Pons (tissue), 1 donor: Measurements from ENCODE around the gene LRIG3.

Experiments used
- DNase-seq: peaks from one replicate; pipeline ENCODE4 v3.0.0-alpha.2; 2016; ENCODE audit warnings: low spot score

LRIG3 gene

DNA sequence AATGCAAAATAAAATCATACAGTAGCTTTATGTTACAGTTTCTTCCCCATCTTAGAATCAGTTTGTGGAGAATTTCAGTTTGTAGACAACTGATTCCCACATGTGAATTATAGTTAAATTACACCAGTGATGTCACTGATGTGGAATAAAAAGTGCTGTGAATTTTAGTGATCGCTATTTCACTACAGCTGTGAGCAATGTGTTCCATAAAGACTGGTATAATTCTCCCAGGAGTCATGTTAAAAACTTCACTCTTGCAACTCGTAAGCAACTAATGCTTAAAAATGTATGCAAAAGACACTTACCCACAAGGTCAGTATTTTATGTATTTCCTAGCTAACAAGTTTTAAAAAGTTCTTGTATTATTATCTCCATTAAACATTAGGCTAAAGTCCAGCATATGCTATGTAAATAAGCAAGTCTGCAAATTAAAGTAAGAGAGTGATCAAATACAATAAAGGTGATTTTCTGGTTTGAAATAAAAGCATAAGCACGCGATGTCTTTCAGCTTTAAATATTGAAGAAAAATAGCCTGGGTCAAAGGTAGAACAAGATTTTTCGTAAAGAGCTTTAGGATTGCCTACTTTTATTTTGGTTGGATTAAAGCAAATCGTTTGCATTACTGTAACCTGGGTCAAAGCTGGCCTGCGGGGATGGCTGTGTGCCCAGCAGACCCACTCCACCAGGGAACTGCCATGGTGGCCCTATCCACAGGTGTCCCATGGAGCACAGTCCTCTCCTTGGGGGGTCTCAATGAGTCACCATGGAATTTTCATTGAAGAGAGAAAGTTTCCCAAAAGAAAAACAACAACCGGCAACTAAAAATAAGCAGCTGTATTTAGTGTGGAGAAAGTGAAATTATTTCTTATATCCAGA is 12.7 kb upstream of the LRIG3 start:
- DNase-seq = no peak

DNA sequence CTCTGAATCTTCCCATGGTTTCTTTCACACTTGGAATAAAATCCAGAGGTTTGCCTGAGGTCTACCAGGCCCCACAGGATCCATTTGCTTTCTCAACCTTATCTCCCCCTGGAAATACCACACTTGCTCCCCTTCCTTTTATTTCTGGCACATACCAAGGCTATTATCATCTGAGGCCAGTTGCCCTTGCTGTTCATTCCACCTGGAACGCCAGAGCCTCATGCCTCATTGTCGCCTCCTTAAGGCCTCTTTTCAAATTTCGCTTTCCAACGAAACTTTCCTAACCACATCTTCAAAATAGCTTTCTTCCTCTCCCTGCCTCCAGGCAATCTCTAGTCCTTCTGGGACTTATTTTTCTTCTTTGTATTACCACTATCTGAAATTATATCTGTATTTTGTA is 11.2 kb upstream of the LRIG3 start:
- DNase-seq = no peak

DNA sequence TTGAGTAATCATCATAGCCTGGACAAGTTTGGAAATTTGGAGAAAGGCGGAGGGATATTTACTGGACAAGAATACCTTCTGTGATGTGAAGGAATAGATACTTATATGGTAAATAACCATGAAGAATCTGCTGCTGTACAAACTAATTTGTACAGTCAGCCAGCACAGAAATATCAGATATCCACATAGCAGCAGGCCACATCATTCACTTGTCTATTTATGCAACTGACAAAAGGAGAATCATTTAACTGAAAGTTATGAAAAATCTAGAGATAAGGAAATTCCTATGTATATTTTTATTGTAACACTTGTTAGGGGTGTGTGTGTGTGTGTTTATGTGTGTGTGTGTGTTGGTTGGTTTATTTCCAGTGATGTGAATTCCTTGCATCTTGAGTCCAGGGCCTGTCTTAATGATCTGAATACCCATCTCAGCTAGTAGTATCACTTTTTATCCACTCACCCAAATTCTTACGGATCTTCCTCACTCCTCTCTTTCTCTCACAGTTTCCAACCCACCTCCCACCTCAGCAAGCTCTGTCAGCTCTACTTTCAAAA is 10.5 kb upstream of the LRIG3 start:
- DNase-seq = no peak

DNA sequence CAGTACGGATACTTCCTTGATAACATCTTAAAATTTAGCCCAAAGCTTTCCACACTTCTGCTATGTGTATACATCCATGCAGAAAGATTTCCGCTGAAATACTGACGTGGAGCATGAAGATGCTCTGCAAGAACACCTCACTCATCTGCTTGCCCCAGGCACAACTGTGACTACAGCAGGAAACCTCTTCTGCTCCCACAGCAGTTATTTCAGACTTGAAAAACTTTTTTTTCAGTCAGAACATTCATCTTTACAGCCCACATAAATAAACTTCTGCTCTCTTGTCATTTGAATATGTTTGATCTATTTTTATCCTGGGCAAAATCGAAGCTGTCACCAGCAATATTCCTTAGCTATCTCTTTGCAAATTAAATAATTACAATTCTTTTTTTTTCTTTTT is 6.8 kb upstream of the LRIG3 start:
- no peak for DNase-seq

DNA sequence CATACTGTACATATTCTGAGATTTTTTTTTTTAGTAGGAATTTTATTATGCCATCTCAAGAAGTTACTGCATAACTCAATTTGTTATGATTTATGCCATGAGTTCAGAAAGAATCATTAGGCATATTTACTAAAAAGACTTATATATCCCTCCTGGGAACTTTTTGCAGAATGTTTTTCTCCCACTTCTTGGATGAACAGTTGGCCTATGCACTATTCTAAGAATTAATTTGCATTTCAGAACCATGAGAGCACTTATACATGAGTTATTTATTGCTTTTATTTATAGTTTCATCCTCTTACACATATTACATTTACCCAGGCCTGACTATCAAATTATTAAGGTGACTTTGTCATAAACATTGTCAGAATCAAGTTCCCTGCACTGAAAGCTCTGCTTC is 6.3 kb upstream of the LRIG3 start:
- no peak for DNase-seq

DNA sequence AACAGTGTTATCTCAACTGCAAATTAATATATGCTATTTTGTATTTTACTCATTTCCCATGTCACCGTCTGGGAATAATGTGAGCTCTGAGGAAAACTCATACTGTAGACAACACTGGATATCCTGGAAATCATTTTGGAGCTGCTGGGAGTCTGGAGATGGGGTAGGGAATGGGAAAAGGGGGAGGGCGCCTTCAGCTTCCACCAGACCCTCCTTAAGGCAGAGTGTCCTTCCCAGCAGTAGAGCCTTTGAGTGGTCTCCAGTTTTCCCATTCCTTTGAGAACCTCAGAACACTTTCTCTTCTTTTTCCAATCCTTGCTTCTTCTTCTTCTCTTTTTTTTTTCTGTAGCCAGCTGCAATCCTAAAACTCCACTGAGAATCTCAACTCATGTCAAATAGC is 5.4 kb upstream of the LRIG3 start:
- DNase-seq = no peak

DNA sequence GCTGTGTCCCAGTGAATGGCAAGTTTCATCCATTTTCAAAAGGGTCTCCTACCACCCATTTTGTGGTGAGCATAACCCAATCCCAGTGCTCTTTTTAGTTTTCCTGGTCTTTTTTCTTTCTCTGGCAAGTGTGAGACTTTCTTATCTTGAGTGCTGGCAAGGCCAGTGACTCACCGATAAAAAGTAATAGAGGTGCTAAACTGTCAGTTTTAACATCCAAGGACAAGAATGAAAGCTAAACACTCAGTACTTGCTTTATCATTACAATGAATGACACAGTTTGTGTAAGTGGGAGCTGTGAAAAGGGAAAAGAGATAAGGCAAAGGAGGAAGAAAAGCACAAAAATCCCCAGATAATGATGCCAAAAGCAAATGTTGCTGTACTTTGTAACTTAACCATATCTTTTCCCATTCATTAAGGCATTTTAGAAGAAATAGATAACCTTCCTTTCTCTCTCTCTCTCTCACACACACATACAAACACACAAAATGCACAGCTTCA is 4.9 kb upstream of the LRIG3 start:
- DNase-seq = no peak

DNA sequence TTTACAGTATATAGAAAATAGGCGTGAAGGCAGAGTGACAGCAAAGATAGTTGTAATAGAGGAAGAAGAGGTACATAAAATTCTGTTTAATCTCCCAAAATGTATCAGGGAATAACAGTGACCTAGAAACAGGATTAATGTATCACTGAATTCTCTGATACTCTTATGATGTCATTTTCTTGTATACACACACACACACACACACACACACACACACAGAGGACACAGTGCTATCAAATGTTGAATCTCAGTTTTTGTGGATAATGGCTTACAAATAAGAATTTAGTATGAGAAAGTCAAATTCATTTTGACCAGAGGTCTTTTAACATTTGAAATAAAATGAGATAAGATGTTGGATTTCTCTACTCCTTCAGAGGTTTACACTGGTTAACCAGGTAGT is 4.3 kb upstream of the LRIG3 start:
- DNase-seq = no peak

DNA sequence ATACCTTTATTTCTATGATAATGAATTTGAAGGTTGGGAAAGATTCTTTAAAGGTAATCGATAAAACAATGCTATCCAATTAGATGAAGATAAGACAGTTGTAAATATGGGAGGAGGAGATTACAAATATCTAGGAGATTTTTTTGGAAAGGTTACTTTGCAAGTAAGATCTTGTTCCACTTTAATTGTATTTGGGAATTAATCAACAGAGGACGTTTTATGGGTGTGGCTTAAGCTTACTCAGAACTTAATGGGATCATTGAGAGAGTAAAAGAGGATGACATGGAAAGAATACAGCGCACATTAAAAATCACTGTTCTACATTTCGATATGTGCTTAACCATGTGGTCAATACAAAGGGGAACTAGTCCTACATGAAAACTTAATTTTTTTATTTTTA is 3.5 kb upstream of the LRIG3 start:
- no peak for DNase-seq

DNA sequence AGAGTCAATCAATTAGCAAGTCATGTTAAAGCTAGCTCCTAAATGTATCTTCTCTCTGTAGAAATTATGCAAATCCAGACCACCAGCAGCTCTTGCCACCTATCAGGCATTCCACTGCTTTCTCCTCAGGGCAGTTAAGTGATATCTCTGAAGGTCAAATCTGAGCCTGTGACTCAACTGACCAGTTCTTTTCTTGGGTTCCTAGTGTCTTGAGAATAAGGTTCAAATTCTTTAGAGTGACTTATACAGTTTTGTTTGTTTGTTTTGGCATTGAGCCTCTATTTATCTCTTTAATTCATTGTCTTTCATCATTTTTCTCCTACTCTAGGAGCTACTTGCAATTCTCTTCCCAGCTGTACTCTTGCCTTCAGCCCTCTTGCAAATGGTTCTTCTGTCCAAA is 2.5 kb upstream of the LRIG3 start:
- DNase-seq = no peak

DNA sequence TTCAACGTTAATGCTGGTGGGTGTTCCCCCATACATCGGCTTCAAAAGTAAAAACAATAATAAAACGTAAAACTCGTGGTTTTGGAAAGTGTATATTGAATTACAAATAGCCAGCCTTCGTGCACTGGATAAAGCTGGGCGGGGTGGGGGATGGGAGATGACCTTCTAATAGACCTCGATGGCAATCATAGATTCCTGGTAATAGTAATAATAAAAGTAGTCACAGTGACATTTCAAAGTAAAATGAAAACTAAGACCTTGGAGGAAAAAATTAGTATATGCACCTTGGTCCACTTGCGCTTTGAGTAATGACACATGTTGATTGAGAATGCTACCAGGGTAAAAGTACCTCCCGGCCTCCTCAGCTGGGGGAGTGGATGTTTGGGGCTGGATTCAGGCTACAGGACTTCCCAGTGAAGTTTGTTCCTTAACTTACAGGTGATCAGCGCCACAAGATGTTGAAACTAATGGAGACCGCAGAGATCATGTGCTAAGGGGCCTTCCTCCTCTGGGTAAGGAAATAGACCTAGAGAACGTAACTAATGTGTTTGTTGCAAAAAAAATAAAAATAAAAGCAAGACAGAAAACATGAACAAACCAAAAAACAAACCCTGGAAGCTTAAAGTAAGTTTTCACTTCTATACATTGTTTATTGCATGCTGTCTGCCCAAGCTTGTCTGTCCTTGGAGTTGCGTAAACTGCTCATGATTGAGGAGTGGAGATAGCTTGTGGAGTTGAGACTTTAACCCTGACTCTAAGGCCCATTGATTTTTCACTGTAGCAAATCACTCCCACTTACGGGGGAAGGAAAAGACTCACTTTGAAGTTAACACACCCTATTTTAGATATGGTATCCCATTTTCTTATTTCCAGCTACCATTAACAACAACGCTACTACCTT is 907 bp upstream of the LRIG3 start:
- no peak for DNase-seq

DNA sequence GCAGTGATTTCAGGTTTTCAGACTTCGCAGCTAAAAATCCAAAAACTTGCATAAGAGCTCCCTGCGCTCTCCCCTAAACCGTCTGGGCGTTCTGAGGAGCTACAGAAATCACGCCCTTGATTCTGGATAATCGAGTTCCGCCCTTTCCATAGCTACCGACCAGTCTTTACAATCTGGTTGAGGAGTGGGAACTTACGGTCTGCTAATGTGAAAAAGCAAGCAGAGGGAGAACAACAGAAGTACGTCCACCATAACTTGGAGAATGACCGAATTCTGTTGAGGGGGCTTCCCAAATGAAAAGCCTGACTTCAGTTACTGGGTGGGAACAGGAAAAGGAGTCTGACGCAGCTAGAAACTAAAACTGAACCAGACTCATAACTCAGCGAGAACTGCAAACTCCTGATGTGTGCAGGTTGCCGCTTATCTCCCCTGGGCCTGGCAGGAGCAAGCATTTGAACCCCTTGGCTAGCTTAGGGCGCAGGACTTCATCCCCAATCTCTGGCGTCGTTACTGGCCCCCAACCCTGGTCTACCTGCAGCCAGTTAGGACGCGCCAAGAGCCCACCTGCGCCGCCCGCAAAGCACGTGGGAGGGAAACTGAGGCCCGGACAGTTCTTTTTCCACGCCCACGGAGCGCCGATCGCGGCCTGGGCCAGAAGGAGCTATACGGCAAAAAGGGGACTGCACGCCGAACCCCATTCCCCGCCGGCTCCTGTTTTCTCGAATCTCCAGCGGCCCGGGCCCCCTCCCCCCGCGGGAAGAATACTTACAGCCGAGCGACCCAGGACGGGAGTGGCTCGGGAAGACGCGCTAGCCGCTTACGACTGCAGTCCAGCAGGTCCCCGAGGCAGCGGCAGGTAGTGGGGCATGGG is 838 bp downstream of the LRIG3 start:
- no peak for DNase-seq

DNA sequence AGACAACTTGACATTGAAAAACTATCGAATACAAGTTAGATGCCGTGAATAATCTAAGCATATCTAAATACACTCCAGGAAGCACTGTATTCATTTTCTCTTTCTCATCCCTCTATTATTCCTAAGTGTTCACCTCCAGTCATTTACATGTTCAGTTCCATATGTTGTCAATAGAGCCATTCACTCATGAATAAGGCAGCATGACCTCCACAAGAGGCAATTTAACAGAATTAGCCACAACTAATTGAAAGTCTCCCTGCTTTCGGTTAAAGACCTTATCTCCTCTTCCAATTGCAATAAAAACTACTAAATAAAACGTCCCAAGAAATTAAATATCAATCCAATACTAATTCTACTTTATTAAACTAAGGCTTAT is 1.8 kb downstream of the LRIG3 start:
- DNase-seq = no peak

DNA sequence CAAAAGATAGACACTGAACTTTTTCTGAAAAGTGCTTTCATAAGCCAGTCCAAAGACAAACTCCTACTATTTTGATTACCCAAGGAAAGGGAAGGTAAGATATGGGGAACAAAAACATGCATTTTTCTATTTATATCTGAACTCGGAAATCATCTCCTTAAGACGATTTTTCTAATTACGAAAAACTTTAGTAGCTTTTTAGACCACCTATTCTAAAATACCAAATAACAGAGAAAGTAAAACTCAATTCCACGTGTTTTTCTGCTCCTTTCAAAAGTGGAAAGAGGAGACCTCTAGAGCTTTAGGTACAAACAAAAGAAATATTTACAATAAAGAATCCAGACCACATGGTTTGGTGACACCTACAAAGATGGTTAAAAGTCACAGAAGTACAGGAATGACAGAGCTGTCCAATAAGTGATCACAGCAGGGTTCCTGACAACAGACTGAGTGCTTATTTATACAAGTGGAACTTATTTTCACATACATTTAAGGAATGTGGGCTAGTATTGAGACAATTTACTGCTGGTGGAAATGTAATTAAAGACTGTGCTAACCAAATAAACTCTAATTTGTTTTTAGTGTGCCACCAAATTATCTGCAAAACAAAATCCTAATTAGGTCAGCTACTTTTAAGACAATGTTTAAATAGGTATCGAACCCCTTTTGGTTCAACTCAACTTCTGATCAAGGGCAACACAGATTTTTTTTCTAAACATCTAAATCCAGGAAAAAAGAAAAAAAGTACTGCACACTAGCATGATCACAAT is 2.4 kb downstream of the LRIG3 start:
- DNase-seq = no peak

DNA sequence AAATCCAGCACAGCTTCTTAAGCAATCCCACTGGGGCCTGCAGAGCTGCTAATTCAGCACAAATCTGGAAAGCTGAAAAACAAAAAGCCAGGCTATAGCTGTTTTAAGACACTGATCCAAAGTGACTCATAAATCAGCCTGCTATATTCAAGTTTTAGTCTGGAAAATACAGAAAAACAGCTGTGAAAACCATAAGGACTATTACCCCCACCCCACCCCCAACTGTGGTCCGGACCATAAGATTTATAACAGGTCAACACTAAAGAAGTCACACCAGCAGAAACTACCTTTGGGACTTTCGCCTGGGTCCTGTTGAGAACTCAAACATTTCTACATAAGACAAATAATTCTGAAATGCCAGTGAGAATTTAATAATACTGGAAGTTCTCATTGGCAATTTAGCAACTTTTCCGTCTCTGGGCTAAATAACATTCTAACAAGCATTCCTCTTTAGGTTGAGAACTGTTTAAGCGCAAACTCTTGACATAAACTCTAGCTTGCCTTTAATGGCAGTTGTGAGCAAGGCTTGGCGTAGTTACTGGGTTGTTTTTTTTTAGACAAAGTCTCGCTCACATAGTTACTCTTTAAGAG is 3.3 kb downstream of the LRIG3 start:
- DNase-seq = no peak

DNA sequence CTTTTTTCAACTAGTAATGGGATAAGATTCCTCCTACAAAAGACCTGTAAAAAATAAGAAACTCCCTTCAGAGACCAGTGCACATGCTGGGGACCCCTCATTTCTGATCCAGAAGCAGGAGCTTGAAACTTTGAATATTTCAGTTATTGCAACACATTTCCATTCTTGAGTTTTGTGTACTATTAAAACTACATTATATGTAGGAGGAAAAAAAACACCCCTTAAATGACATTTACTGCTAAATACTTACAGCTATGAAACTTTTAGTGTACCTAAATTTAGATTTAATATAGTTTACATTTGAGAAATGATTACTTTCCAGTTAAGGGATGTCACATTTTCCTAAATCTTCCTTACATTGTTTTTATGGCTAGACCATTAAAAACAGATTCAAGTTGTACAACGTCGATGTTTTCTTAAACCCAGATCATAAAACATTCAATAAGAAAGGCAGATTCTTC is 4.1 kb downstream of the LRIG3 start:
- no peak for DNase-seq

DNA sequence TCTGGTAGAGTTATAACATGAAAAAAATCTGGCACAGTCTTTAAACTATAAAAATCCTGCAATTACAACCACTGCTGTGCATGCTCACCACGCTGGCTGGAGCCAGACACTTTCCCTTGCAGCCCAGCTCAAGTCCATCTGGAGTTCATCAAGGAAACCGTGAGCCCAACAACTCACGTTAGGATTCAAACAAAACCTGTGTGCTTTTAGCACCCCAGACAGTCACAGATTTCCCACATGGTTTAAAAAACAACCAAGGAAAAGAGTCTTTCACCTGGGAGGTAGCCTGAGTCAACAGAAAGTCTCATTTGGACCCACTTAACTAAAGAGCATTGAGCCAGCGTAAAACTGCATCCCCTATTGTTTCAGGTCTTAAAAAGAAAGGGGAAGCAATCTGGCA is 4.7 kb downstream of the LRIG3 start:
- no peak for DNase-seq

DNA sequence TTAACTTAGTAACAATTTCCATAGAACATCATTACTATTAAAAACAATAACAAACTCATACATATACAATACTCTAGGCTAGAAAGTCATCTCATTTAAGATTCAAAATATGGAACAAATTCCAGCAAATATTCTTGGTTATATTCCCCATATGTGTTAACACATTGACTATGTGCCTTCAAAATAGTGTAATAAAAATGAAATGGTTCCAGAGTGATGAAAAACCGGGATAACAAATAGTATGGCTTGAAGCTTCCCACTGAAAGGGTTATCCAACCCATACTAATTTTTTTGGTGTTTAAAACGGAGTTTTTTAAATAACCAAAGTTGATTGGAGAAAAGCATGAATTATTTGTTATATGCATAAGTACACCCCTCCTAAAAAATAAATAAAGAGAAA is 5.3 kb downstream of the LRIG3 start:
- DNase-seq = no peak

DNA sequence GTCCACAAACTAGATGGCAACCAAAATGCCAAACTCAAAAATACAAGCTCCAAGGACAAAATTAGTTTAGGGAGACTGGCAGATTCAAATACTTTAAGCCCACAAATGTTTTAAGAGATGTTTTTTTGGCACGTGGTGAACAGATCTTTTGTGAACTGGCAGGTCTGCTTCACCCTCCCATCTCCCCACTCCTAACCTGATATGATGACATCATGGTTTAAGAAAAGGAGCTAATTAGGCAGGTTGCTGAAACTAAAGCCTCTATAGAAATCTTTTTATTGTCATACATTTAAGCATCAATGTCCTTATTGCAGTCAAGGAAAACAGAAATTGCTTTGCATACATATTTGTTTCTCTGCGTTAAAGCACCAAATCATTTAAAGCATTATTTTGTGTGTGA is 5.8 kb downstream of the LRIG3 start:
- no peak for DNase-seq

DNA sequence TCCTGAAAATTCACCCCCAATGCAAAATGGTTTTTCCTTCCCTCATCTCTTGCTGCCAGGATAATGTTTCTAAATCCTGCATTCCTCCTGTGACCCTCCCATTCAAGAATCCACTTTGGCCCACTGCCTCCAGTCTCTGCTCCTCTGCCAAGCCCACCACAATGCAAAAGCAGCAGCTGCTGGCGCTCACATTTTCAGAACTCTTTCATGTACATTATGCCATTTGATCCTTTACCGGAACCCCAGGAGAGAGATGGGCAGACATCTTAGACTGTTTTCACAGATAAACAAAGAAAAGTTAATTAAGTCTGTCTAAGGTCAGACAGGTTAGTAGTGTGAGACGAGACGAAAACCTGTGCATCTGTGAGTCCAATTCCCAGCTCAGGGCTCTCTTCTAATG is 12.9 kb downstream of the LRIG3 start:
- no peak for DNase-seq

DNA sequence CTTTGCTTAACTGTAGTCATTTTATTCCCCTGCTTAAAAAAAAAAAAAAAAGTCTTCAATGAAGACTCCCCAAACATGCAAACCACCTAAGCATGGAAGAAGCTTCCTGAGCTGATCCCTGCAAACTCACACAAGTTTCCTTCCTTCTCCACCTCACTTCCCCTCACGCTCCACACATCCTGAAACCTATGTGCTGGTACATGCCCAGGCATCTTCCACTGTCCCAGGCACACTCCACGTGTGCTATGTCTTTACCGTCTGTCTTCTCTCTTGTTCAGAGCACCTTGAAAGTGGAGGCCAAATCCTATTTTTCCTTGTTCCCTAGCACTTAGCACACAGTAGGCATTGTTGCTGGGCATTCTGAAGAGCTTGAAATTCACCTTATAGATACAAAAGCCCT is 13.4 kb downstream of the LRIG3 start:
- DNase-seq = no peak
